ENCODE results near the gene CCR8. TPM values are rescaled to one million over a fixed set of nuclear protein-coding genes. Genes with fewer than 3 reads are reported as not detected.

The CCR8 gene
- total RNA-seq, 1 experiment from 2014 or later = not detected

GRCh38 chr3:39378088-39378487, 48.6 kb downstream of the CCR8 start:
- Histone ChIP-seq H4K20me1 (ENCODE audit: insufficient read depth) (no peaks in the 10 kb centered on the region), H3K27ac (ENCODE audit: low read depth, low read length) (no peak overlapping the region), H3K36me3 (ENCODE audit: control insufficient read depth in 1 of 2, insufficient read depth in 2 of 2, low read length in 2 of 2) (no peaks in the 10 kb centered on the region), H3K4me1 (ENCODE audit: control insufficient read depth in 1 of 2, insufficient read depth in 2 of 2, low read length in 2 of 2) (peaks cover 4 to 8% of the 10 kb centered on the region in 2 experiments; a peak in 3 of 4 replicates), H3K9me3 (ENCODE audit: control insufficient read depth in 1 of 2, insufficient read depth in 1 of 2, low read depth in 1 of 2, low read length in 2 of 2) (no peaks in the 10 kb centered on the region), H2AFZ (ENCODE audit: low read depth, low read length, poor library complexity, severe bottlenecking) (no peak overlapping the region), H3K4me3 (replicated peaks in 1 of 2; ENCODE audit: low read depth in 1 of 2, low read length in 2 of 2) (no peak overlapping the region), H3K9me2 (ENCODE audit: insufficient read depth) (no peaks in the 10 kb centered on the region), H3K27me3 (ENCODE audit: insufficient read depth, low read length) (peaks cover 21% of the 10 kb centered on the region; the same call in 1 of the 2 replicates), H3K79me2 (ENCODE audit: insufficient read depth, low read length) (no peaks in the 10 kb centered on the region; the same call in 1 of the 2 replicates), H3K4me2 (ENCODE audit: low read length) (no peak overlapping the region), H3K9ac (ENCODE audit: low read length) (no peak overlapping the region)
- BruUV-seq (replicated peaks) = no TSS peak
- intact Hi-C loops (cut with micrococcal nuclease) = loop anchor here (1.0 to 2.0 kb wide), 3 partner anchors 85 to 277 kb away; no protein-coding TSS in a partner anchor
- ChIA-PET RAD21 (ENCODE audit: low non-redundant PET in 1 of 2, low total read pairs in 2 of 2, uncharacterized antibody in 2 of 2, unreplicated experiment in 2 of 2) (interaction anchor here in 1 of 2 experiments (0.8 kb wide), 1 partner anchor 86 kb away, joined by 3 read pairs; no protein-coding TSS in a partner anchor), CTCF (interaction anchor here (0.7 to 1.7 kb wide), 14 partner anchors 9 to 881 kb away, joined by 3 to 19 read pairs (median 3); partner anchors contain the start of gene EXOG), POLR2A (interaction anchor here (1.4 kb wide), 1 partner anchor 29 kb away, joined by 6 read pairs; the partner anchor contains the start of gene RPSA)
- DNase-seq (ENCODE audit: low read depth, low spot score) = peak; percentile 45
- no peak for TF ChIP-seq POLR2A (IDR thresholded peaks at IDR 0.05; ENCODE audit: borderline replicate concordance, extremely low read depth, insufficient read depth, insufficient read length)
- TF ChIP-seq JUND (IDR thresholded peaks at IDR 0.05) = no peak
- no peak for TF ChIP-seq ATF3 (IDR thresholded peaks at IDR 0.05)
- TF ChIP-seq RAD21 (IDR thresholded peaks at IDR 0.05; ENCODE audit: low read depth) = peak; percentile 73
- no peak for TF ChIP-seq REST (IDR thresholded peaks at IDR 0.05; ENCODE audit: low read depth)
- TF ChIP-seq ZBTB33 (IDR thresholded peaks at IDR 0.05; ENCODE audit: extremely low read depth, insufficient replicate concordance, low read length) = no peak
- no peak for TF ChIP-seq CBX3 (IDR thresholded peaks at IDR 0.05; ENCODE audit: low read depth)
- no peak for TF ChIP-seq SP1 (IDR thresholded peaks at IDR 0.05; ENCODE audit: low read depth)
- TF ChIP-seq CTCF (IDR thresholded peaks at IDR 0.05 in 2 of 3, conservative IDR thresholded peaks at IDR 0.05 in 1 of 3; ENCODE audit: borderline replicate concordance in 1 of 3, insufficient read depth in 1 of 3, low read depth in 2 of 3, low read length in 2 of 3) = peak; percentile 54 to 89 (median 86)
- TF ChIP-seq ELF1 (IDR thresholded peaks at IDR 0.05; ENCODE audit: borderline replicate concordance, low read depth) = no peak
- TF ChIP-seq TCF7L2 (IDR thresholded peaks at IDR 0.05; ENCODE audit: borderline replicate concordance, extremely low read depth, insufficient read depth, insufficient read length) = no peak
- TF ChIP-seq POLR2AphosphoS5 (IDR thresholded peaks at IDR 0.05; ENCODE audit: low read depth, low read length) = no peak
- ATAC-seq = peak; percentile 90
